Glomerular visceral epithelial cell (primary cell): ENCODE data around the gene NUB1.

Source experiments
- DNase-seq: peaks from one replicate; pipeline ENCODE4 v3.0.0-alpha.2; 2016; ENCODE audit errors: extremely low spot score

The NUB1 gene

GRCh38 chr7:151389096-151389767 lies 47.6 kb downstream of the NUB1 start:
- no peak for DNase-seq

- DNase-seq: no peak
Observed at GRCh38 chr7:151389768-151390597, 48.4 kb downstream of the NUB1 start.

- DNase-seq: no peak
Observed at GRCh38 chr7:151390598-151391357, 49.2 kb downstream of the NUB1 start.

- no peak for DNase-seq
Observed at GRCh38 chr7:151391358-151391730, 49.7 kb downstream of the NUB1 start.

GRCh38 chr7:151392002-151392401 lies 50.4 kb downstream of the NUB1 start:
- DNase-seq: no peak

- no peak for DNase-seq
Observed at GRCh38 chr7:151392426-151392825, 50.8 kb downstream of the NUB1 start.

- DNase-seq: no peak
Observed at GRCh38 chr7:151393031-151393977, 51.7 kb downstream of the NUB1 start.

GRCh38 chr7:151394076-151395035 lies 52.7 kb downstream of the NUB1 start:
- DNase-seq: no peak

- no peak for DNase-seq
Observed at GRCh38 chr7:151395036-151395367, 53.4 kb downstream of the NUB1 start.

GRCh38 chr7:151396328-151396970 lies 54.8 kb downstream of the NUB1 start:
- DNase-seq: no peak

- no peak for DNase-seq
Observed at GRCh38 chr7:151397026-151397425, 55.4 kb downstream of the NUB1 start.

GRCh38 chr7:151398446-151399304 lies 57.1 kb downstream of the NUB1 start:
- DNase-seq: no peak

GRCh38 chr7:151399305-151399601 lies 57.6 kb downstream of the NUB1 start:
- no peak for DNase-seq

- DNase-seq: no peak
Observed at GRCh38 chr7:151399906-151400305, 58.3 kb downstream of the NUB1 start.

GRCh38 chr7:151400626-151401315 lies 59.2 kb downstream of the NUB1 start:
- DNase-seq: no peak

- no peak for DNase-seq
Observed at GRCh38 chr7:151402029-151402835, 60.6 kb downstream of the NUB1 start.

- no peak for DNase-seq
Observed at GRCh38 chr7:151403764-151404163, 62.2 kb downstream of the NUB1 start.
